ENCODE measurements around the gene FOXP1. TPM values are rescaled to one million over a fixed set of nuclear protein-coding genes. Genes with fewer than 3 reads are reported as not detected.

Gene FOXP1
- total and polyA plus RNA-seq, 9 of the 15 experiments (the other 6 are each of a cell fraction or from before 2014, with no cell fraction given): 7.7 to 34.5 (median 13.7) TPM

GRCh38 chr3:70951316-70951715, 632.2 kb downstream of the FOXP1 start:
- ATAC-seq (no peak), DNase-seq (ENCODE audit: extremely low read depth in 1 of 4, low spot score in 3 of 4) (no peak), FAIRE-seq (no peak)
- intact Hi-C loops (cut with micrococcal nuclease) (no loop called here), in situ Hi-C loops (cut with MboI) (no loop called here)
- WGBS (ENCODE audit: insufficient coverage, low coverage, missing lambda C conversion rate): 48% methylated on average over 5 of the region's 5 CpGs
- no peak overlapping the region for H2AFZ ChIP-seq (ENCODE audit: low read depth, low read length)
- no peaks in the 10 kb centered on the region for H3K4me1 ChIP-seq (replicated peaks in 1 of 2; ENCODE audit: control insufficient read depth in 2 of 2, insufficient read depth in 2 of 2, low read length in 2 of 2)
- H3K36me3 ChIP-seq (ENCODE audit: control insufficient read depth, insufficient read depth, low read length): no peaks in the 10 kb centered on the region
- no peak overlapping the region for H3K4me2 ChIP-seq (ENCODE audit: insufficient read depth, low read length)
- H3K27ac ChIP-seq (ENCODE audit: extremely low read depth, low read depth, low read length): no peak overlapping the region
- H3K9me3 ChIP-seq (replicated peaks; ENCODE audit: control insufficient read depth, insufficient read depth, low read depth, low read length): no peaks in the 10 kb centered on the region
- H3K9ac ChIP-seq (ENCODE audit: insufficient read depth in 1 of 2, low read depth in 2 of 2, low read length in 2 of 2): no peak overlapping the region
- H3K79me2 ChIP-seq (ENCODE audit: control insufficient read depth, insufficient read depth, low read length): no peaks in the 10 kb centered on the region
- POLR2A ChIA-PET: no interaction called here
- peaks cover 0 to 6% of the 10 kb centered on the region in 2 experiments; a peak in 2 of 5 replicates for H3K27me3 ChIP-seq (ENCODE audit: control insufficient read depth in 2 of 2, insufficient read depth in 2 of 2, low read length in 2 of 2)
- no peaks in the 10 kb centered on the region for H4K20me1 ChIP-seq (replicated peaks; ENCODE audit: control insufficient read depth, insufficient read depth, low read length)
- no peak overlapping the region for H3K4me3 ChIP-seq
- no peaks in the 10 kb centered on the region for H3K9me1 ChIP-seq (ENCODE audit: control insufficient read depth, insufficient read depth, low read length)
- no TSS peak for BruUV-seq (replicated peaks)
- CTCF ChIA-PET (ENCODE audit: low intra/inter-chr PET ratio): no interaction called here
- TF ChIP-seq ILF3 (IDR thresholded peaks at IDR 0.05; ENCODE audit: borderline replicate concordance) (no peak), MGA (IDR thresholded peaks at IDR 0.05) (no peak), NEUROD1 (IDR thresholded peaks at IDR 0.05; ENCODE audit: borderline replicate concordance, low read depth, low read length, partially characterized antibody) (no peak), ZNF174 (CRISPR knock-in tag; IDR thresholded peaks at IDR 0.05) (no peak), SMC3 (conservative IDR thresholded peaks at IDR 0.05; ENCODE audit: insufficient read depth, low read depth, low read length) (no peak), NFE2L1 (tag; IDR thresholded peaks at IDR 0.05; ENCODE audit: borderline replicate concordance, low read depth) (no peak)
- TF ChIP-seq, protein P1, sequence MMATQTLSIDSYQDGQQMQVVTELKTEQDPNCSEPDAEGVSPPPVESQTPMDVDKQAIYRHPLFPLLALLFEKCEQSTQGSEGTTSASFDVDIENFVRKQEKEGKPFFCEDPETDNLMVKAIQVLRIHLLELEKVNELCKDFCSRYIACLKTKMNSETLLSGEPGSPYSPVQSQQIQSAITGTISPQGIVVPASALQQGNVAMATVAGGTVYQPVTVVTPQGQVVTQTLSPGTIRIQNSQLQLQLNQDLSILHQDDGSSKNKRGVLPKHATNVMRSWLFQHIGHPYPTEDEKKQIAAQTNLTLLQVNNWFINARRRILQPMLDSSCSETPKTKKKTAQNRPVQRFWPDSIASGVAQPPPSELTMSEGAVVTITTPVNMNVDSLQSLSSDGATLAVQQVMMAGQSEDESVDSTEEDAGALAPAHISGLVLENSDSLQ (IDR thresholded peaks at IDR 0.05): no peak
